D721Med (cell line): Measurements from ENCODE around the gene GPR82.

Experiments used
- DNase-seq: peaks from one replicate; pipeline ENCODE4 v3.0.0; 2011; ENCODE audit warnings: low spot score; ENCODE audit not compliant: insufficient read length
- FAIRE-seq: peaks from 2 replicates; lab custom pipeline; 2011; peaks lifted over from hg19 to GRCh38; lab: Jason Lieb, UNC
- TF ChIP-seq, protein P1 (sequence below): IDR thresholded peaks from 2 replicates; pipeline ENCODE4 v1.5.1; 2012; ENCODE audit warnings: mild to moderate bottlenecking, control low read depth; ENCODE audit not compliant: insufficient read depth; ENCODE audit errors: missing control alignments

Gene GPR82

DNA sequence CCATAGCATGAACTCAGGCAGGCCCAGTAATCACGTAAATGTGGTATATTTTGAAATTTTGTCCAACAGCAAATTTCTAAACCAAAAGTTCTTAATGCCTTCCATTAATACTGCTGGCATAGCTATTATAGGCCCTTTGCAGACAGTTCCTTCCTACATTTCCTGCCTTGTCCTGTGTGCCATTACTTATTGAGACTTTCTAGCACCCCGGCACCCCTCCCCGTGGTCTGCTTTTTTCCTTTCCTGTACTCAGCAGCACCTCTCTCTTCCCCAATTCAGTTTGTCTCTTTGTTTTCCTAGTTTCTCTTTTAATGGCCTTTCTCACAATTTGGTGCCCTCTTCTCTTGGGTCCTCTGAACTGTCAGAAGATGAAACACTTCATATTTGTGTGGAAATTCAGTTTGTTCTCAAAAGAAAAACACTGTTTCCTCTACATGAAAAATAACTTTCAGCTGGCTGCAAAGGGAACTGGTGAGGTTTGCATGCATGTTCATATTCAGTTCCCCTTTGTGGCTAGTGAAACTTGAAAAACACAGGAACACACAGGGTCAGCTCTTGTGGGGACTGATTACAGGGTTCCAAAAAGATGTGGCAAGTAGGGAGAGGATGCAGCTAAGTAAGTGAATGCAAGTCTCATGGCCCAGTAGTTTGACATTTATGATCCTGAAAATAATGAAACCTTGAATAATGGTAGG is 18.2 kb upstream of the GPR82 start:
- no peak for DNase-seq
- FAIRE-seq, result no peak
- TF ChIP-seq, protein P1, sequence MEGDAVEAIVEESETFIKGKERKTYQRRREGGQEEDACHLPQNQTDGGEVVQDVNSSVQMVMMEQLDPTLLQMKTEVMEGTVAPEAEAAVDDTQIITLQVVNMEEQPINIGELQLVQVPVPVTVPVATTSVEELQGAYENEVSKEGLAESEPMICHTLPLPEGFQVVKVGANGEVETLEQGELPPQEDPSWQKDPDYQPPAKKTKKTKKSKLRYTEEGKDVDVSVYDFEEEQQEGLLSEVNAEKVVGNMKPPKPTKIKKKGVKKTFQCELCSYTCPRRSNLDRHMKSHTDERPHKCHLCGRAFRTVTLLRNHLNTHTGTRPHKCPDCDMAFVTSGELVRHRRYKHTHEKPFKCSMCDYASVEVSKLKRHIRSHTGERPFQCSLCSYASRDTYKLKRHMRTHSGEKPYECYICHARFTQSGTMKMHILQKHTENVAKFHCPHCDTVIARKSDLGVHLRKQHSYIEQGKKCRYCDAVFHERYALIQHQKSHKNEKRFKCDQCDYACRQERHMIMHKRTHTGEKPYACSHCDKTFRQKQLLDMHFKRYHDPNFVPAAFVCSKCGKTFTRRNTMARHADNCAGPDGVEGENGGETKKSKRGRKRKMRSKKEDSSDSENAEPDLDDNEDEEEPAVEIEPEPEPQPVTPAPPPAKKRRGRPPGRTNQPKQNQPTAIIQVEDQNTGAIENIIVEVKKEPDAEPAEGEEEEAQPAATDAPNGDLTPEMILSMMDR, result no peak

DNA sequence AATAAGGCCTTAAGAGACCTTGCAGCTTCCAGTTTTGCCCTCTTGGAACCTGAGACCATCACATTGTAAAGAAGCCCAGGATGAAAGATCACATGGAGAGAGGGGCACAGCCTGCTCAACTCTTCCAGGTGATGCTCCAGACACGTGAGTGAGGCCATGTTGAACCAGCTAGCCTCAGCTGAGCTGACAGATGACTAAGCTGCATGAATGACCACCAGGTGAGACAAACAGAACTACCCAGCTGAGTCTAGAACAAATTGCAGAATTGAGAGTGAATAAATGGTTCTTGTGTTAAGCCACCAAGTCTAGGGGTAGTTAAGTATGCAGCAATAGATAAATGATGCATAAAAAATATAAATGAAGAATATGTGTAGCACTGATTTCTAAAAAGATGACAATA is 16.8 kb upstream of the GPR82 start:
- FAIRE-seq (no peak), DNase-seq (no peak)
- TF ChIP-seq, protein P1, result no peak

DNA sequence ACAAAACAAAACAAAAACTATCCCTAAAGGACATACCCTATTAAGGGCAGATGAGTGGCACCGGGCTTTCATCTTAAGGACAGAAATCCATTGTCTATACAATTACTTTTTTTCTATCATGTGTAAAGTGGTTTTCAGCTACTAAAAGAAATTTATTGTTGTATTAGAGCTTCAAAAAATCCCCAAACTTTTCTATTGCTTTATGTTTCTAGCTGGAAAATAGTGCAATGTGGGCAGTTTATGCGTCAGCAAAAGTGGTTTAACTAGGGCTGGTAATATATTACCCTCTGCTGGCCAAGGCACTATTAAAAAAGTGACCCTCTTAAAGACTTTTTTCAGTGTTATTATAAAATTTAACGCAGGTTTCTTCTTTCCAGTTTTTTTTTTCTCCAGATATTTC is 15.5 kb upstream of the GPR82 start:
- FAIRE-seq (no peak), DNase-seq (no peak)

DNA sequence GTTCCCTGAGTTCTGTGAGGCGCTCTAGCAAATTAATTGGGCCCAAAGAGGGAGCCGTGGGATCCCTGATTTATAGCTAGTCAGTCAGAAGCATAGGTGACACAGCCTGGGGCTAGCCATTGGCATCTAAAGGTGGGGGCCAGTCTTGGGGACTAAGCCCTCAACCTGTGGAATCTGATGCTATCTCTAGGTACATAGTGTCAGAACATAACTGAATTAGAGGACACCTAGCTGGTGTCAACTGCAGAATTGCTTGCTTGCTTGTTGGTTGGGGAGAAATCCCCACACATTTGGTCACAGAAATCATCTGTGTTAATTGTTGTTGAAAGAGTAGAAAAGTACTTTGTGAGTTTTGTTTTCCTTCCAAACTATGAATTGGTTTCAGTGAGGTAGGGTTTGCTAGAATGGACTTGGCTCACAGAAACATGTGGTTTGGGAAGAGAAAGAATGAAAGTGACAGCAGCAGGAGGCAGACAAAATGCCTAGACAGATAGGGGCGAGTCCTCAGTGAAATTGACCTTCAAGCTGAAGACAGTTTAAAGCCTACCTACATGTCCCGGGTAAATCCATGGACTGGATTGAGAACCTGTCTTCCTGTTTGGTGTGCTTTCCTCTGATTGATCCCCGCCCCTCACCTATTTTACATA is 12.8 kb upstream of the GPR82 start:
- DNase-seq, result no peak
- TF ChIP-seq, protein P1, result no peak
- no peak for FAIRE-seq

More for the DNA sequence above, 15.5 kb upstream of the GPR82 start:
- TF ChIP-seq, protein P1, result no peak

DNA sequence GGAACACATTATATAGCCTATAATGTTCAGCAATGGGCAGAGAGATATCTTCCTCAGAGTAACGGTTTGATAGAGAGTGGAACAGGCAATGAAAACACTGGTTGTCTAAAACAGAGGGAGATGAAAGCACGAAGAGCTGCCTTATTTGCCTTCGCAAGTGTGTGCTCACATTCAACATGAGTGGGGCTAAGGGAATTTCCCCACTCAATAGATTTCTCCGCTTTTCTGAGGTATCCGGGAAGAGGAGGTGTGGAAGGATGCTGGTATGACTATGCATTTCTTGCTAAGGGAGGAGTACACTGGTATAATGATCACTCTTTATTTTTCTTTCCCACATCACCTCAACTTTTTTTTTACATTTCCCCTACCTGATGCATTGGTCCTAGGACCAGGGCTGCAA is 7.8 kb upstream of the GPR82 start:
- TF ChIP-seq, protein P1, result no peak
- FAIRE-seq, result no peak
- no peak for DNase-seq

DNA sequence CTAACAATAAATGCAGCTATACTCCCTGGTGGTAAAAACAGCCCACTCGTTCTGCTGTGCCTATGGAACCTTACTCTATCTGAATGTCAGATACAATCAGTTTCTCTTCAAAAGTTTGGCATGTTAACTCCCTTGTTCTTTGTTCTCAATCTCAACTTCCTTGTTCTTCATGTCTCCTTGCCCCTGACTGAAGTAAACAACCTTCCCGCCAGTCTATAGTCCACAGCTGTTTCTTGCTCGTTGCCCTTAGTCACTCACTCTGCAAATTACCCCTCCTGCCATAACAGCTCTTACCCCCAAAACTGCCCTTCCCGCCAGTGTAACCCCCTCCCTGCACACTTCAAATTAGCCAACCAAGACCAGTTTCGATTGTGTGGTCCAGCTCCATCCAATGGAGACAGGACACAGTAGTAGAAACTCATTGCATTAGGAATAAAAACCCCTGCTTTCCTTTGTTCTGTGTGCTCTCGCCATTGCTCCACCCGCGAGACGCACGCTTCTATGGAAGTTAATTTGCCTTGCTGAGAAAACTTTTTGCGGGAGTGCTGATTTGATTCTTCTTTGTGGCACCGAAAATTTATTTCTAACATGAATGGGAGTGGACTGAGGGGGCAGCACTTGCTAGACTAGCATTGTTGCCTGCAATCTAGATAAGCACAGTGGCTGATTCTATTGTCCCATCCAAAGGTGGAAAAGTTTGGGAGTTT is 7.1 kb upstream of the GPR82 start:
- TF ChIP-seq, protein P1, result no peak
- DNase-seq, result no peak
- FAIRE-seq, result no peak
